Stimulated activated naive CD8-positive, alpha-beta T cell treated with anti-CD3 and anti-CD28 coated beads, Interleukin-15, Interleukin-2, amounts not matched to agents 100 ng/mL and 50 ng/mL, for 24 hours (primary cell): Measurements from ENCODE around the gene GOSR1.
"Not testable (repeated sequence)": the region's sequence is repeated elsewhere in the genome, so short reads cannot be mapped to it uniquely, and the experiment has no call there.

Experiments
- H3K27ac Mint-ChIP-seq: one replicate; pipeline ENCODE4 v1.8.0; 2021; ENCODE audit warnings: mild to moderate bottlenecking, mixed read lengths
- H3K27me3 Mint-ChIP-seq: one replicate; pipeline ENCODE4 v1.8.0; 2021; ENCODE audit warnings: mixed read lengths
- H3K36me3 Mint-ChIP-seq: one replicate; pipeline ENCODE4 v1.8.0; 2021; ENCODE audit warnings: low read depth, mixed read lengths
- H3K4me1 Mint-ChIP-seq: one replicate; pipeline ENCODE4 v1.8.0; 2021; ENCODE audit warnings: low read depth, mixed read lengths
- H3K4me3 Mint-ChIP-seq: one replicate; pipeline ENCODE4 v1.8.0; 2021; ENCODE audit warnings: mild to moderate bottlenecking, mixed read lengths
- H3K9me3 Mint-ChIP-seq: one replicate; pipeline ENCODE4 v1.8.0; 2021; ENCODE audit warnings: mixed read lengths

The GOSR1 gene

DNA sequence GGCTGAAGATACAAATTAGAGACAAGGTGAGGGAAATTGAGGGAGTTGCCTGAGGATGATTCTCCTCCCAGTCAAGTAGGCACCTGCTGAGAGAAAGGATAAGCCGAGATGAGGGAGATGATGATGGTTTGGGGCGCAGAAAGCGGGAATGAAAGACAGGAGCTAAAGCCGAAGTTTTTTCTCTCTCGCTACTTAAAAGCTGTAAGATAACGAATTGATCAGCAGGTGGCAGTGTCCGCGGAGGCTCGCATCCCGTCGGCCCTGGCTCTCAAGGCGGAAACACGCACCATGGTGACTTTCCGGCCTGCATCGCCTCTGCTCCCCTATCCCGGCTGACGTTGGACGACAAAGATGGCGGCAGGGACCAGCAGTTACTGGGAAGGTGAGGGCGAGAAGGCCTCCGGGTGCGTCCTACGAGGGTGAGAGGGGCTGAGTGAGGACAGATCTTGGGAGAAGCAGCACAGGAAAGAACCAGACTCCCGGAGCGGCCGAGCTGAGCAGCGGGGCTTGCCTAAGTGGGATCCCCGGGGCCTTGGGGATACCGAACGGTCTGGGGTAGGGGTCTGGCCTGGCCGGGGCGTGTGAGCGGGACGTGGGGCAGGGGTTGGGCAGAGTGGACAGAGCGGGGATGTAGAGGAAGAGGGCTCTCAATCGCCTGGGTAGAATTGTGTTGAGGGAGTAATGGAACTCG is at the start of gene GOSR1:
Gene GOSR1, plus strand, starts transcription at position 326 of the 691 bp plus-strand sequence. Its CDS starts 26 bp downstream, at position 352.
- Mint-ChIP-seq H3K36me3 (peaks cover 31% of the 10 kb centered on the region), H3K27ac (peak within 1 kb of the TSS; percentile 98), H3K4me1 (peaks cover 40% of the 10 kb centered on the region), H3K27me3 (peaks cover 4% of the 10 kb centered on the region), H3K4me3 (peak within 1 kb of the TSS; percentile 95), H3K9me3 (no peaks in the 10 kb centered on the region)

DNA sequence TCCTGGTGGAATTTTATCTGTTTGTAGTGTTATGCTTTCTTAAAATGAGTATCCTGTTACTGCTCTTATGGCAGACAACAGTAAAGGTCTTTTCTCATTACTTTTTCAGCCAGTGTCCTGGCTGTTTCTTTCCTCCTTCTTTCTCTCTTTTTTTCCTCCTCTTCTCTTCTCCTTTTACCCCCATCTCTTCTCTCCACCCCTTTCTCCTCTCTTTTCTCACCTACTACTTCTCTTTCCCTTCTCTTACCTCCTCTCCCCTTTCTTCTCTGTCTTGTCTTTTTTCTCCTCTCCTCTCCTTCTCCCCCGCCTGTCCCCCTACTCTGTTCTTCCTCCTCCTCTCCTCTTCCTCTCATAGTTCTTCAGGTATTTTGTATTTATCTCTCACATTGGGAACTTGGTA is 49.6 kb upstream of the GOSR1 start:
- Mint-ChIP-seq H3K27ac (no peak overlapping the region), H3K27me3 (no peaks in the 10 kb centered on the region), H3K36me3 (peaks cover 53% of the 10 kb centered on the region), H3K4me3 (no peak overlapping the region), H3K9me3 (no peaks in the 10 kb centered on the region), H3K4me1 (no peaks in the 10 kb centered on the region)

DNA sequence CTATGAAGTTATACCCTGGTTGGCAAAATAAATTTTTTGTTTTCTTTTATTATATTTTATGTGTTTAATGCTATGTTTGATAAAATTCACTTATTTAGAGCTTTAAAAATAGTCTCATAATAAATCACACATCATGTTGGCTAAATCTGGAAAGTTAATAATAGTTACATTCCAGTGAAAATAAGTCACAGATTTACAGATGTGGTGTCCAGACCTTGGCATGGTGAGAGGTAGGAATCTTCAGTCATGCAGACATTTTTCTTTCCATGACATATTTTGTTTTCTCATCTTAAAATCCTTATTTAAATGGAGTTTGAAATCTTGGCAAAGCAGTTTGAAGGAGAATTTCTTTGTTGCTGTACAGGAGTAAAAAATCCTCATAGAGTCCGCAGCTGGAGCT is 48.1 kb upstream of the GOSR1 start:
- H3K27me3 Mint-ChIP-seq, result no peaks in the 10 kb centered on the region
- H3K27ac Mint-ChIP-seq, result no peak overlapping the region
- no peaks in the 10 kb centered on the region for H3K4me1 Mint-ChIP-seq
- no peaks in the 10 kb centered on the region for H3K9me3 Mint-ChIP-seq
- peaks cover 59% of the 10 kb centered on the region for H3K36me3 Mint-ChIP-seq
- H3K4me3 Mint-ChIP-seq, result no peak overlapping the region

DNA sequence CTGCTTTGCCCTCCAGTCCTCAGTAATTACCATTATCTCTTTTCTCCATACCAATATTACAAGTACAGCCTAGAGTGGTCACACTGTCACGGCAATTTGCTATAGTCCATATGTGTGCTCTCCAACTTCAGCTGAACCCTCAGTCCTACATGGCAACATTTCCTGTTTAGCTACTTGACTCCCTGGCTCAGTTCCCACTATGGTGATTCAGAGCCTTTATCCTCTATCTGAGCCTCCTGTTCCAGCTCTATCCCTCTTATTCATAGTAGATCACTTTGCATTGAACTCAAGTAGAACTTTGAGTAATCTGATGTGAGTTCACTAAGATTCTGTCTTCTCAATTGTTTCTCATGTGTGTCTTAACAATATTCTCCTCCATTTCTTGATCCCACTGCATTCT is 43.7 kb upstream of the GOSR1 start:
- Mint-ChIP-seq H3K9me3 (no peaks in the 10 kb centered on the region), H3K4me3 (no peak overlapping the region), H3K27me3 (no peaks in the 10 kb centered on the region), H3K4me1 (peaks cover 19% of the 10 kb centered on the region), H3K27ac (no peak overlapping the region), H3K36me3 (peaks cover 63% of the 10 kb centered on the region)

DNA sequence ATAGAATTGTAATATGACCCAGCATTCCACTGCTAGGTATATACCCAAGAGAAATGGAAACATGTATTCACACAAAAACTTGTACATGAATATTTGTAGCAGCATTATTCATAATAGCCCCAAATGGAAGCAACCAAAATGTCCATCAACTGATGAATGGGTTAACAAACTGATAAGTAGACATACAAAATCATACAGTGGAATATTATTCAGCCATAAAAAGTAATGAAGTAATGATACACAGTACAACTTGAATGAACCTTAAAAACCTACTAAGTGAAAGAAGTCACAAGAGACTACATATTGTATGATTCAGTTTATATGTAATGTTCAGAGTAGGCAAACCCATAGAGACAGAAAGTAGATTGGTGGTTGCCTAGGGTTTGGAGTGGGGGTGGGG is 40.5 kb upstream of the GOSR1 start:
- H3K36me3 Mint-ChIP-seq, result peaks cover 48% of the 10 kb centered on the region
- no peaks in the 10 kb centered on the region for H3K9me3 Mint-ChIP-seq
- no peak overlapping the region for H3K27ac Mint-ChIP-seq
- no peaks in the 10 kb centered on the region for H3K27me3 Mint-ChIP-seq
- H3K4me1 Mint-ChIP-seq, result peaks cover 19% of the 10 kb centered on the region
- no peak overlapping the region for H3K4me3 Mint-ChIP-seq

DNA sequence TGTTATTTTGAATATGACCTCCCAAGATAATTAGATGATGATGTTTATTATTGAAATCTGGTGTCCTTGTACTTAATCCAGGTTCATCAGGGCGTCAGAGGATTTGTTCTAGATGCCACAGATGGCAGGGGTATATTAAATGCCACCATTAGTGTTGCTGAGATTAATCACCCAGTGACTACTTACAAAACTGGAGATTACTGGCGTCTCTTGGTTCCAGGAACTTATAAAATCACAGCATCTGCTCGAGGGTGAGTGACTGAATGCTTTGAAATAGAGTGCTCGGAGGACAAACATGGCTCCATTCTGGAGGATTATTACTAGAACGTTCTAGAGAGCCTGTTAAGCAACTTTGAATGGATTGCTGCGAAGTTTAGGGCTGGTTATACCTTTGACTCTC is 33.5 kb upstream of the GOSR1 start:
- Mint-ChIP-seq H3K4me1 (no peaks in the 10 kb centered on the region), H3K4me3 (no peak overlapping the region), H3K27ac (no peak overlapping the region), H3K27me3 (no peaks in the 10 kb centered on the region), H3K9me3 (no peaks in the 10 kb centered on the region), H3K36me3 (peaks cover 38% of the 10 kb centered on the region)

DNA sequence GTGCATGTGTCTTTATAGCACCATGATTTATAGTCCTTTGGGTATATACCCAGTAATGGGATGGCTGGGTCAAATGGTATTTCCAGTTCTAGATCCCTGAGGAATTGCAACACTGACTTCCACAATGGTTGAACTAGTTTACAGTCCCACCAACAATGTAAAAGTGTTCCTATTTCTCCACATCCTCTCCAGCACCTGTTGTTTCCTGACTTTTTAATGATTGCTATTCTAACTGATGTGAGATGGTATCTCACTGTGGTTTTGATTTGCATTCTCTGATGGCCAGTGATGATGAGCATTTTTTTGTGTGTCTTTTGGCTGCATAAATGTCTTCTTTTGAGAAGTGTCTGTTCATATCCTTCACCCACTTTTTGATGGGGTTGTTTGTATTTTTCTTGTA is 30.6 kb upstream of the GOSR1 start:
- not testable (repeated sequence) for H3K9me3 Mint-ChIP-seq, H3K27me3 Mint-ChIP-seq, H3K4me3 Mint-ChIP-seq, H3K4me1 Mint-ChIP-seq, H3K27ac Mint-ChIP-seq
- H3K36me3 Mint-ChIP-seq, result peaks cover 61% of the 10 kb centered on the region

DNA sequence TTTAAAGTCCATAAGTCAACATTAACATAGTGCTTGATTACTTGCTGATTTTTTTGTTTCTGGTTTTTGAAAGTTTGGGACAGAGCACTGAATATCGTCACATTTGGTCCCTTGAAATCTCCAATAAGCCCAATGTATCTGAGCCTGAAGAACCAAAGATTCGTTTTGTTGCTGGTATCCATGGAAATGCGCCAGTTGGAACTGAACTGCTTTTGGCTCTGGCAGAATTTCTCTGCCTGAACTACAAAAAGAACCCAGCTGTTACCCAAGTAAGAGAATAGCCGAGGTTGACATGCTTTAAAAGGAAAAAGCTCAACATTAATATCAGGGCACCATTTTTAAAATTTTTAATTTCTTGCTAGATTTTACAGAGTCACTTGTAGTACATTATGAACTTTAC is 27.7 kb upstream of the GOSR1 start:
- no peaks in the 10 kb centered on the region for H3K4me1 Mint-ChIP-seq
- H3K36me3 Mint-ChIP-seq, result peaks cover 70% of the 10 kb centered on the region
- H3K4me3 Mint-ChIP-seq, result no peak overlapping the region
- H3K9me3 Mint-ChIP-seq, result no peaks in the 10 kb centered on the region
- no peak overlapping the region for H3K27ac Mint-ChIP-seq
- no peaks in the 10 kb centered on the region for H3K27me3 Mint-ChIP-seq

DNA sequence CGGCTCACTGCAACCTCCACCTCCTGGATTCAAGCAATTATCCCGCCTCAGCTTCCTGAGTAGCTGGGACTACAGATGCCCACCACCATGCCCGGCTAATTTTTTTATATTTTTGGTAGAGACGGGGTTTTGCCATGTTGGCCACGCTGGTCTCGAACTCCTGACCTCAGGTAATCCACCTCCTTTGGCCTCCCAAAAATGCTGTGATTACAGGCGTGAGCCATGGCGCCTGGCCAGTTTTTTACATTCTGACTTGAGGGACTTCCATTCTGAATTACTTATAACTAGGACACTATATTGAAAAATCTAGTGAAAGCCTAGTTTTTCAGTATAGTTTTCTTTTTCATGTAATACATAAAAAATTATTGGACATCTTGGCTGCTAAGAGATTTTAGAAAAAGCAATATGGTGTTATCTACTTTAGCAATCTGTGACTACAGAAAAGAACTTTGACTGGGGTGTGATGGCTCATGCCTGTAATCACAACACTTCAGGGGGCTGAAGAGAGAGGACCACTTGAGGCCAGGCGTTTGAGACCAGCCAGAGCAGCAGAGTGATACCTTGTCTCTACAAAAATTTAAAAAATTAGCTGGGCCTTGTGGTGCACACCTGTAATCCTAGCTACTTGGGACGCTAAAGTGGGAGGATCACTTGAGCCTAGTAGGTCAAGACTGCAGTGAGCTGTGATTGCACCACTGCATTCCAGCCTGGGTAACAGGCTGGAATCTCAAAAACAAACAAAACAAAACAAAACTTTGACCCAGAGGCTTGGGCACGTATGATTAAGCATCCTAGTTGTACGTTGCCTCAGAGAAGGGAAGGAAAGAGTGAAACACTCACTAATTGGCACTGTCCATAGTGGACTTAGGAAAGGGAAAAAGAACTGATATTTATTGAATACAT is 26.8 kb upstream of the GOSR1 start:
- Mint-ChIP-seq H3K27ac (no peak overlapping the region), H3K4me3 (no peak overlapping the region), H3K36me3 (peaks cover 70% of the 10 kb centered on the region), H3K27me3 (no peaks in the 10 kb centered on the region), H3K4me1 (no peaks in the 10 kb centered on the region), H3K9me3 (no peaks in the 10 kb centered on the region)

DNA sequence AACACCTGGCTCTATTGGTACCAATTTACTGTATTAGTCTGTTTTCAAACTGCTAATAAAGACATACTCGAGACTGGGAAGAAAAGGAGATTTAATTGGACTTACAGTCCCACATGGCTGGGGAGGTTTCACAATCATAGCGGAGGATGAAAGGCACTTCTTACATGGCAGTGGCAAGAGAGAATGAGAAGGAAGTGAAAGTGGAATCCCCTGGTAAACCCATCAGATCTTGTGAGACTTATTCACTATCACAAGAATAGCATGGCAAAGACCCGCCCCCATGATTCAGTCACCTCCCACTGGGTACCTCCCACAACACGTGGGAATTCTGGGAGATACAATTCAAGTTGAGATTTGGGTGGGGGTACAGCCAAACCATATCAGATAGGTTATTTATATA is 22.6 kb upstream of the GOSR1 start:
- Mint-ChIP-seq H3K4me3 (no peak overlapping the region), H3K9me3 (no peaks in the 10 kb centered on the region), H3K27ac (no peak overlapping the region), H3K36me3 (peaks cover 69% of the 10 kb centered on the region), H3K27me3 (no peaks in the 10 kb centered on the region), H3K4me1 (no peaks in the 10 kb centered on the region)

DNA sequence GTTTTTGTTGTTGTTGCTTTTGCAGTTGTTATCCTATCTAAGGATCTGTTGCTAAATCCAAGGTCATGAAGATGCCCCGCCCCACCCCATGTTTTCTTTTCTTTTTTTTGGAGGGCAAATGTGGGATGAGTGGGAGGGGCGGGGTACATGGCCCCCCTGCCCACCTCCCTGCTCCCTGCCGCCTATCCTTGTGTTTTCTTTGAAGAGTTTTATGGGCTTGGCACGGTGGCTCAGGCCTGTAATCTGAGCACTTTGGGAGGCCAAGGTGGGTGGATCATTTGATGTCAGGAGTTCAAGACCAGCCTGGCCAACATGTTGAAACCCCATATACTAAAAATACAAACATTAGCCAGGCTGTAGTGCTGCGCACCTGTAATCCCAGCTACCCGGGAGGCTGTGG is 18.8 kb upstream of the GOSR1 start:
- Mint-ChIP-seq H3K4me1 (no peaks in the 10 kb centered on the region), H3K27me3 (no peaks in the 10 kb centered on the region), H3K27ac (no peak overlapping the region), H3K4me3 (no peak overlapping the region), H3K9me3 (no peaks in the 10 kb centered on the region), H3K36me3 (peaks cover 54% of the 10 kb centered on the region)

DNA sequence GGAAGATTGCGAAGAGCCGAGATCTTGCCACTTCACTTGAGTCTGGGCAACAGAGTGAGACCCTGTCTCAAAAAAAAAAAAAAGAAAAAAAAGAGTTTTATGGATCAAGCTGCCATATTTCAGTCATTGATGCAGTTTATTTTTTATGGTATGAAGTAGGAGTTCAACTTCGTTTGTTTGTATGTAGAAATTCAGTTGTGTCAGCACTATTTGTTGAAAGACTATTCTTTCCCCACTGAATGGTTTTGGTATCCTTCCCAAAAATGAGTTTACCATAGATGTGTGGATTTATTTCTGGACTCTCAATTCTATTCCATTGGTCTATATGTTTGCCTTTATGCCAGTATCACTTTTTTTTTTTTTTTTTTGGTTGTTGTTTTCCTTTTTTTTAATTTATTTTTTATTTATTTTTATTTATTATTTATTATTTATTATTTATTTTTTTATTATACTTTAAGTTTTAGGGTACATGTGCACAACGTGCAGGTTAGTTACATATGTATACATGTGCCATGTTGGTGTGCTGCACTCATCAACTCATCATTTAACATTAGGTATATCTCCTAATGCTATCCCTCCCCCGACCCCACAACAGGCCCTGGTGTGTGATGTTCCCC is 18.3 kb upstream of the GOSR1 start:
- not testable (repeated sequence) for H3K27ac Mint-ChIP-seq, H3K9me3 Mint-ChIP-seq, H3K4me1 Mint-ChIP-seq, H3K4me3 Mint-ChIP-seq, H3K27me3 Mint-ChIP-seq
- H3K36me3 Mint-ChIP-seq, result peaks cover 55% of the 10 kb centered on the region

DNA sequence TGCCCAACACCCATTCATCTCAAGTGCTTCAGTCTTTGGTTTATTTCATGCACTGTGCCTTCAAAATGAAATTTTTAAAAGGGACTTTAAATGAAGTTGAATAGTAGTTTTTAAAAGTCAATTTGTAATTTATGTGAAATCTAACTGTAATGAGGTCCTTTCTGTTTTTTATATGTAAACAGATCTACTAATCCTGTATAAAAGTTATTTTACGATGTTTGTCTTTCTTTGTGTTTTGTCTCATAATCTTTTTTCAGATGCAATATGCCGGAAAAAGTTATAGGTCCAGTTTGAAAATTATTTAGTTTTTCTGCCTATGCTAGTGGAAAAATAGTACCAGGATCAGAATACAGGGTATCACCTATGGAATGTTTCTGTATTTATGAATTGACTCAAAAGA is 8.7 kb upstream of the GOSR1 start:
- no peak overlapping the region for H3K4me3 Mint-ChIP-seq

DNA sequence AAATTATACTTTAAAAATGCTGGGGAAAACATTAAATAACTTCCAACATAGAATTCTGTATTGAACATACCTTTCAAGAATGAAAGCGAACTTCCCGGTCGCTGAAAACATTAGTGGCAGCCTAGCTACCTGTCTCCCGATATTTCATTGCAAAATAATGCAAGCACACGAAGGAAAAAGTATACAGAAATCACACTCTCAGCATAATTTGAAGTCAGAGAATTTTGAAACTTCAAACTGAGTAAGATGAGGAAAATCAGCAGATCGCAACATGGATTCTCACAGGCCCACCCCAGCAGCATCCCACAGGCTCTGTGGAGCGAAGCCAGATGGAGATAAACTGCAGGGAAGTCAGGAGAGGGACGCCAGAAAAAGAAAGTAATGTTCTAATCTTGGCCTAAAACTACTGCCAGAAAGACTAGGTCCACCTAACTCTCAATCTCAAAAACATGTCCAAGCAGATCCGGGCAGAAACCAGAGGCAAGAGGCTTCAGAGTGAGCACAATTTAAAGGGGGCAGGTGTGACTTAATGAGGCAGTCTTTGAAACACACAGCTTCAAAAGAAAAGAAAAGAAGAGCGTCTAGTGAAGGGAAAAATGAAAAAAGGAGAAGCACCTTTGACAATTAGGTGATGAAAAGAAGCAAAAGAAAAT is 4.8 kb upstream of the GOSR1 start:
- Mint-ChIP-seq H3K4me1 (peaks cover 17% of the 10 kb centered on the region), H3K27me3 (peaks cover 4% of the 10 kb centered on the region), H3K36me3 (peaks cover 1% of the 10 kb centered on the region), H3K4me3 (no peak overlapping the region), H3K27ac (no peak overlapping the region), H3K9me3 (no peaks in the 10 kb centered on the region)

More for the DNA sequence above, 8.7 kb upstream of the GOSR1 start:
- Mint-ChIP-seq H3K27me3 (peaks cover 4% of the 10 kb centered on the region), H3K9me3 (no peaks in the 10 kb centered on the region), H3K36me3 (peaks cover 18% of the 10 kb centered on the region), H3K27ac (no peak overlapping the region), H3K4me1 (no peaks in the 10 kb centered on the region)

DNA sequence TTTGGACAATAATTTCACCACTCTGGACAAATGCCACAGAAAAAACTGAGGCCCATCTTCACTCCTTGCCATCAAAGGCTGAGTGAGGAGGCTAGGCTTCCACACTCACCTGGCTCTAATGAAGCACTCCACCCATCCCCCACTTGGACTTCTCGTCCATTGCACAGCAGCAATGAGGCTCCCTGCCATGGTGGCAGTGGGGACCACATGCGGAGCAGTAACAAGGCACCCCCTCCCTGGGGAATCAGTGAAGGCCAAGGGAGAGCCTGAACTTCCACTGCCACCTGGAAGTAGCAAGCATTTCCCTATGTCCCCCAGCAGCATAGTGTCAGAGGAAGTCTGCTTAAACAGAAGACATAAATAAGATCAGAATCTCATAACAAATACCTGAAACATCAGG is 2.0 kb upstream of the GOSR1 start:
- H3K36me3 Mint-ChIP-seq, result peaks cover 20% of the 10 kb centered on the region
- no peaks in the 10 kb centered on the region for H3K9me3 Mint-ChIP-seq
- no peak overlapping the region for H3K27ac Mint-ChIP-seq
- H3K4me1 Mint-ChIP-seq, result peaks cover 36% of the 10 kb centered on the region
- H3K4me3 Mint-ChIP-seq, result no peak overlapping the region
- H3K27me3 Mint-ChIP-seq, result peaks cover 4% of the 10 kb centered on the region
